DND-41 (cell line): ENCODE results near the gene MAP3K10.
"Not testable (repeated sequence)": the region's sequence is repeated elsewhere in the genome, so short reads cannot be mapped to it uniquely, and the experiment has no call there.

ENCODE experiments used
- ATAC-seq: fragments of 200-7000 bp; cut with Tn5 transposase; 3 replicates; pipeline ENCODE4 v1.9.1; 2021; ENCODE audit warnings: low read depth; ENCODE audit not compliant: insufficient read depth
- DNase-seq: peaks from one replicate; pipeline ENCODE4 v3.0.0-alpha.2; 2020
- H2AFZ ChIP-seq: 2 replicates; pipeline ENCODE4 v1.6.0; 2012; ENCODE audit warnings: low read depth, low read length
- H3K27ac ChIP-seq: 2 replicates; pipeline ENCODE4 v1.5.1; 2012; ENCODE audit warnings: low read length, inconsistent platforms
- H3K27me3 ChIP-seq: fragments of 200-600 bp; sonication (generic); 2 replicates; pipeline ENCODE4 v1.6.0; 2012; ENCODE audit warnings: low read length, mild to moderate bottlenecking, inconsistent platforms; ENCODE audit not compliant: insufficient read depth, poor library complexity
- H3K36me3 ChIP-seq: 2 replicates; pipeline ENCODE4 v1.5.1; 2012; ENCODE audit warnings: low read length, inconsistent platforms; ENCODE audit not compliant: insufficient read depth
- H3K4me1 ChIP-seq: 2 replicates; pipeline ENCODE4 v1.5.1; 2012; ENCODE audit warnings: mild to moderate bottlenecking, low read length; ENCODE audit not compliant: insufficient read depth
- H3K4me2 ChIP-seq: 2 replicates; pipeline ENCODE4 v1.6.0; 2012; ENCODE audit warnings: mild to moderate bottlenecking, moderate library complexity, low read length, inconsistent platforms; ENCODE audit not compliant: insufficient read depth
- H3K4me3 ChIP-seq, 2 experiments: fragments of 200-600 bp in 1 of 2; shearing (Covaris generic) in 1 of 2; 2 replicates each; pipeline ENCODE4 v1.5.1; 2012 to 2016; ENCODE audit warnings: inconsistent platforms in 2 of 2, low read length in 2 of 2, mild to moderate bottlenecking in 2 of 2, low read depth in 1 of 2, moderate library complexity in 1 of 2
- H3K79me2 ChIP-seq: 2 replicates; pipeline ENCODE4 v1.6.0; 2012; ENCODE audit warnings: low read length, inconsistent platforms; ENCODE audit not compliant: insufficient read depth
- H3K9ac ChIP-seq: 2 replicates; pipeline ENCODE4 v1.6.0; 2012; ENCODE audit warnings: low read depth, mild to moderate bottlenecking, inconsistent platforms, low read length, moderate library complexity
- H3K9me3 ChIP-seq: 2 replicates; pipeline ENCODE4 v1.5.1; 2012; ENCODE audit warnings: low read length, moderate library complexity, mild to moderate bottlenecking, inconsistent platforms; ENCODE audit not compliant: insufficient read depth, severe bottlenecking
- H4K20me1 ChIP-seq: 2 replicates; pipeline ENCODE4 v1.6.0; 2012; ENCODE audit warnings: low read length; ENCODE audit not compliant: insufficient read depth
- EZH2 ChIP-seq: IDR thresholded peaks from 3 replicates; pipeline ENCODE4 v1.6.1; 2012; ENCODE audit warnings: borderline replicate concordance, low read depth, mild to moderate bottlenecking, moderate library complexity, low read length, inconsistent platforms; ENCODE audit not compliant: severe bottlenecking
- TF ChIP-seq, protein P1 (sequence below): IDR thresholded peaks from 2 replicates; pipeline ENCODE4 v1.5.1; 2012; ENCODE audit warnings: borderline replicate concordance, low read length, moderate library complexity, mild to moderate bottlenecking; ENCODE audit not compliant: poor library complexity, severe bottlenecking; ENCODE audit errors: extremely low read depth

The MAP3K10 gene

DNA sequence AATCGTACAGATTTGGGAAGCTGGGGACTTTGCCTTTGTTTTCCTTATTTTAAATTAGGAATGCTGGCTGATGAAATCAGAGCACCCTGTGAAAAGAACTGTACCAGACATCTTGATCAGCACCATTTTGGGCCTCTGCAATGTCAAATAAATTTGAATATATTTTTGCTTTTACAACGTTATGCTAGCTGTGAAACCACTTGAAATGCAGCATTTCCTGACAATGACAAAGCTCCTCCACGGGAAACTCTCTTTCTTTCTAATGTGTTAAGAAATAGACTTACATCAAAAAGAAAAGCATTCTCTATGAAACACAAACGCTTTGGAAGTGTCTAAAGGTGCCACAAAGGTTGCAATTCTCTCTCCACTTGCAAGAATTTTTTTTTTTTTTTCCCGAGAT, 47.1 kb upstream of the MAP3K10 start:
- H3K27me3 ChIP-seq, result peaks cover 5% of the 10 kb centered on the region
- no peak for DNase-seq
- H3K4me3 ChIP-seq, result no peak overlapping the region
- no peak for ATAC-seq
- H3K9ac ChIP-seq, result no peak overlapping the region
- H3K79me2 ChIP-seq, result no peaks in the 10 kb centered on the region
- H3K27ac ChIP-seq, result no peak overlapping the region
- no peak overlapping the region for H3K4me2 ChIP-seq
- H3K4me1 ChIP-seq, result no peaks in the 10 kb centered on the region
- H4K20me1 ChIP-seq, result no peaks in the 10 kb centered on the region
- no peak overlapping the region for H2AFZ ChIP-seq
- H3K36me3 ChIP-seq, result no peaks in the 10 kb centered on the region
- TF ChIP-seq EZH2, result no peak
- TF ChIP-seq, protein P1, sequence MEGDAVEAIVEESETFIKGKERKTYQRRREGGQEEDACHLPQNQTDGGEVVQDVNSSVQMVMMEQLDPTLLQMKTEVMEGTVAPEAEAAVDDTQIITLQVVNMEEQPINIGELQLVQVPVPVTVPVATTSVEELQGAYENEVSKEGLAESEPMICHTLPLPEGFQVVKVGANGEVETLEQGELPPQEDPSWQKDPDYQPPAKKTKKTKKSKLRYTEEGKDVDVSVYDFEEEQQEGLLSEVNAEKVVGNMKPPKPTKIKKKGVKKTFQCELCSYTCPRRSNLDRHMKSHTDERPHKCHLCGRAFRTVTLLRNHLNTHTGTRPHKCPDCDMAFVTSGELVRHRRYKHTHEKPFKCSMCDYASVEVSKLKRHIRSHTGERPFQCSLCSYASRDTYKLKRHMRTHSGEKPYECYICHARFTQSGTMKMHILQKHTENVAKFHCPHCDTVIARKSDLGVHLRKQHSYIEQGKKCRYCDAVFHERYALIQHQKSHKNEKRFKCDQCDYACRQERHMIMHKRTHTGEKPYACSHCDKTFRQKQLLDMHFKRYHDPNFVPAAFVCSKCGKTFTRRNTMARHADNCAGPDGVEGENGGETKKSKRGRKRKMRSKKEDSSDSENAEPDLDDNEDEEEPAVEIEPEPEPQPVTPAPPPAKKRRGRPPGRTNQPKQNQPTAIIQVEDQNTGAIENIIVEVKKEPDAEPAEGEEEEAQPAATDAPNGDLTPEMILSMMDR, result no peak
- no peaks in the 10 kb centered on the region for H3K9me3 ChIP-seq

DNA sequence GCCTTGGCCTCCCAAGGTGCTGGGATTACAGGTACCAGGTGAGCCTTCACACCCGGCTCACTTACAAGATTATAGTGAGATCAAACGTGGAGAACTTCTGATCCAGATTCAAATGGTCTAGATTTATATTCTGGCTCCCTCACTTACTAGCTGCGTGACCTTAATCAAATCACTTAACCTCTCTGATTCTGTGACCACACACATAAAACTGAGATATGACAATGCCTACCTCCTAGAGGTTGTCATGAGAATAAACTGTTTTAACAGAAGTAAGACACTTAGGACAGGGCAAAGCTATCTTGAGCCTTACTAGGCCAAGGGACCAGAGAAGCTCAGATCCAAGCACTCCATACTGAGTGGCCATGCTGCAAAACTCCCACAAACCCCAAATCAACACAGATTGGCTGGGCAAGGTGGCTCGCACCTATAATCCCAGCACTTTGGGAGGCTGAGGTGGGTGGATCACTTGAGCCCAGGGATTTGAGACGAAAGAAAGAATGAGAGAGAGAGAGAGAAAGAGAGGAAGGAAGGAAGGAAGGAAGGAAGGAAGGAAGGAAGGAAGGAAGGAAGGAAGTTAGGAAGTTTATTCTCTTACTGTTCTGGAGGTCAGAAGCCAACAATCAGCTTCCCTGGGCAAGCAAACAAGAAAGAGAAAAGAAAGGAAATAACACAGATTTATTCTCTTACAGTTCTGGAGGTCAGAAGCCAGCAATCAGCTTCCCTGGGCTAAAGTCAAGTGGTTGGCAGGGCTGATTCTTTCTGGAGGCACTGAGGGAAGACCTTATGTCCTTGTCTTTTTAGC, 46.1 kb upstream of the MAP3K10 start:
- ATAC-seq (no peak), DNase-seq (no peak)
- Histone ChIP-seq H4K20me1 (no peaks in the 10 kb centered on the region), H3K27me3 (peaks cover 5% of the 10 kb centered on the region), H3K4me2 (no peak overlapping the region), H3K79me2 (no peaks in the 10 kb centered on the region), H3K4me1 (no peaks in the 10 kb centered on the region), H3K9ac (no peak overlapping the region), H3K36me3 (no peaks in the 10 kb centered on the region), H3K27ac (no peak overlapping the region), H3K4me3 (no peak overlapping the region), H3K9me3 (no peaks in the 10 kb centered on the region), H2AFZ (no peak overlapping the region)
- TF ChIP-seq, protein P1, result no peak
- no peak for TF ChIP-seq EZH2

DNA sequence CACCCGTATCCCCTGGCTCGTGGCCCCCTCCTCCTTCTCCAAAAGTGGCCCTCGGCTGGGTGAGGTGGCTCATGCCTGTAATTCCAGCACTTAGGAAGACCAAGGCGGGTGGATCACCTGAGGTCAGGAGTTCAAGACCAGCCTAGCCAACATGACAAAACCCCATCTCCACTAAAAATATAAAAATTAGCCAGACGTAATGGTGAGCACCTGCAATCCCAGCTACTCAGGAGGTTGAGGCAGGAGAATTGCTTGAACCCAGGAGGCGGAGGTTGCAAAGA, 45.5 kb upstream of the MAP3K10 start:
- not testable (repeated sequence) for H3K36me3 ChIP-seq, H3K27ac ChIP-seq, H4K20me1 ChIP-seq, ATAC-seq, H3K9me3 ChIP-seq, H3K4me3 ChIP-seq, H3K9ac ChIP-seq, H3K4me1 ChIP-seq, H2AFZ ChIP-seq, H3K27me3 ChIP-seq, H3K79me2 ChIP-seq, DNase-seq, H3K4me2 ChIP-seq

DNA sequence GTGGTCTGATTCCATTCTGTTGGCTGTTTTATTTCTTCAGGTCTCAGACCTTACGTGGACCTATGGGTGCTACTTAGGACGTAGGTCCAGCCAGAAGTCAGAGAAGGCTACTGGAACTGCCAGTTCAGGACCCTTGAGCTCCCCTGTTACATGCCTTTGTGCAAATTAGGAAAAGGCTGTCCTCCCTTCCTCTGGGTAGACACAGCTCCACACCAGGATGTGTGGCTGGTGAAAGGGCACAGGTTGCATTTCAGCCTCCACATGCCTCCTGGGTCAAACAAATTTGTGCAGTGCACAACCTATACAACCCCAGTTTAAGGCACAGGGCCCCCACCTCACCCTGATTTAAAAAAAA, 43.9 kb upstream of the MAP3K10 start:
- Histone ChIP-seq H3K79me2 (no peaks in the 10 kb centered on the region), H3K27me3 (peaks cover 5% of the 10 kb centered on the region), H4K20me1 (no peaks in the 10 kb centered on the region), H3K36me3 (no peaks in the 10 kb centered on the region), H3K9me3 (no peaks in the 10 kb centered on the region), H3K27ac (no peak overlapping the region), H2AFZ (no peak overlapping the region), H3K4me2 (no peak overlapping the region), H3K9ac (no peak overlapping the region), H3K4me1 (no peaks in the 10 kb centered on the region), H3K4me3 (no peak overlapping the region)
- TF ChIP-seq EZH2, result no peak
- TF ChIP-seq, protein P1, result no peak
- DNase-seq (no peak), ATAC-seq (no peak)
